Measurements from ENCODE around the gene TSACC. TPM values are rescaled to one million over a fixed set of nuclear protein-coding genes. Genes with fewer than 3 reads are reported as not detected.

Gene TSACC
- total RNA-seq, 2 donors from 2014 or later, result not detected

DNA sequence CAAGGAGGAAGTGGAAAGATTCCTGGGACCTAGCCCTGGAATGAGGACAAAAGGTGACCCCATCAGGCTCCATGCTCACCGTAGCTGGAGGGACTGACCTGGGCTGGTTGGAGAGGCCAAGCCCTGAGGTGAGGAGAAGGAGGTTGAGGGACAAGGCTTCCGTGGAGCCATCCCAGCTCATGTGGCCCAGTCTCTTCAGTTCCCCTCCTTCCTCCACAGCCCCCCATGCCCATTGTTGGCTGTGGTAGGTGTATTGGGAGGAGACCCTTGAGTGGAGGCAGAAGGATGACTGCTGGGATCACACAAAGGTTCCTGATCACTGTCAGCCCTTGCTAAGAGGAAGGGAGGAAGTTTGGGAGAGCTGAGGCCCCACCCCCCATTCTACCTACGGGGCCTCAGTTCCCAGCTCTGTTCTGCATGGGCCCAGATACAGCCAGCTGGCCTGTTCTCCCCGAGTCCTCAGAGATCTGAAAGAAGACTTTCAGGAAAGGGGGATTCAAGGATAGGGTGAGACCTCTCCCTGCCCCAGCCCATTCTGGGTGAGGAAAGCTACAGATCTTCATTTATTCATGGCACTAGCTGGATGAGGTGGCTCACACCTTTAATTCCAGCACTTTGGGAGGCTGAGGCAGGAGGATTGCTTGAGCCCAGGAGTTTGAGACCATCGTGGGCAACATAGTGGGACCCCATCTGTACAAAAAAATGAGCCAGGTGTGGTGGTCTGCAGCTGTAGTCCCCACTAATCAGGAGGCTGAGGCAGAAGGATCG, 48.0 kb downstream of the TSACC start:
- DNase-seq (ENCODE audit: low spot score) (no peak), ATAC-seq (ENCODE audit: insufficient number of reproducible peaks, low FRiP score, low read depth) (no peak)
- Histone ChIP-seq H3K9me3 (no peaks in the 10 kb centered on the region), H3K27me3 (replicated peaks; ENCODE audit: insufficient read depth) (no peaks in the 10 kb centered on the region), H3K4me1 (ENCODE audit: control insufficient read depth in 1 of 2, low read depth in 2 of 2) (no peaks in the 10 kb centered on the region), H3K4me3 (no peak overlapping the region), H3K27ac (no peak overlapping the region), H3K36me3 (no peaks in the 10 kb centered on the region)
- TF ChIP-seq, protein P1, sequence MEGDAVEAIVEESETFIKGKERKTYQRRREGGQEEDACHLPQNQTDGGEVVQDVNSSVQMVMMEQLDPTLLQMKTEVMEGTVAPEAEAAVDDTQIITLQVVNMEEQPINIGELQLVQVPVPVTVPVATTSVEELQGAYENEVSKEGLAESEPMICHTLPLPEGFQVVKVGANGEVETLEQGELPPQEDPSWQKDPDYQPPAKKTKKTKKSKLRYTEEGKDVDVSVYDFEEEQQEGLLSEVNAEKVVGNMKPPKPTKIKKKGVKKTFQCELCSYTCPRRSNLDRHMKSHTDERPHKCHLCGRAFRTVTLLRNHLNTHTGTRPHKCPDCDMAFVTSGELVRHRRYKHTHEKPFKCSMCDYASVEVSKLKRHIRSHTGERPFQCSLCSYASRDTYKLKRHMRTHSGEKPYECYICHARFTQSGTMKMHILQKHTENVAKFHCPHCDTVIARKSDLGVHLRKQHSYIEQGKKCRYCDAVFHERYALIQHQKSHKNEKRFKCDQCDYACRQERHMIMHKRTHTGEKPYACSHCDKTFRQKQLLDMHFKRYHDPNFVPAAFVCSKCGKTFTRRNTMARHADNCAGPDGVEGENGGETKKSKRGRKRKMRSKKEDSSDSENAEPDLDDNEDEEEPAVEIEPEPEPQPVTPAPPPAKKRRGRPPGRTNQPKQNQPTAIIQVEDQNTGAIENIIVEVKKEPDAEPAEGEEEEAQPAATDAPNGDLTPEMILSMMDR (IDR thresholded peaks at IDR 0.05), result no peak

DNA sequence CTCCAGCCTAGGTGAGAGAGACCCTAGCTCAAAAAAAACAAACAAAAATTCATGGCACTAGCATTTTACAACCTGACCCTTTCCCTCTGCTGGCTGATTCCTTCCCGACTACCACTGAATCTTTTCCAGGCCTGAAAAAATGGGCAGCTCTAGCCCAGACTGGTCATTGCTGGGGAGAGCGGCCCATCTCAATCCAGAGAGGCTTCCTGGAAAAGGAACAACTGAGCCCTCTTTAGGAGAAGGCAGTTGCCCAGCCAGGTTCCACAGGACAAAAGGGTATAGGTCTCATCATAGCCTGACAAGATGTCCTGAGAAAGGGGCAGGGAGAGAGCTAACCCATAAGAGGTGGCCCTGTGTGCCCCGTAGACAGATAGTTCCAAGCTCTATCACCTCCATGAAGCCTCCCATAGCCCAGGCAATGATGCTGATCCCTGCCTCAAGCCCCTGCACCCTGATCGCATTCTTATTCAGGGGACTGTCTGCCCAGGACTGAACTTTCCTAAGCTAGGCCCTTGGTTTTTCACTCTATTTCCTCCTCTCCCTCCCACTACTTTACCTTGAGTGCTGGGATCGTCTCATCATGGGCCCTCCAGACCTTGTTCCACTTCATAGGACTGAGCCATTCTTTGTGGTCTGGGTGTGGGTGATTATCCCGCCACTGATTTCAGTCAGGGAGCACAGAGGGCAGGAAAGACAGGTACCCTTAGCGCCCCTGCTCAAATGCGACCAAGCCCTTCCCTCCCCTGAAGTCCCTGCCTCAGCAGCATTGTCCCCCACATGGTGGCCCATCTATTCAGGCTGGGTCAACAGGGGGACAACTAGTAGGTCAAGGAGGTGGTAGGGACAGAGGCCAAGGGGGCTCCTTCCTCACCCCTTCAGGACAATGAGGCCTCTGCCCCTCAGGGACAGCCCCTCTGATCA, 48.9 kb downstream of the TSACC start:
- Histone ChIP-seq H3K9me3 (no peaks in the 10 kb centered on the region), H3K27me3 (replicated peaks; ENCODE audit: insufficient read depth) (no peaks in the 10 kb centered on the region), H3K36me3 (no peaks in the 10 kb centered on the region), H3K27ac (no peak overlapping the region), H3K4me3 (no peak overlapping the region), H3K4me1 (ENCODE audit: control insufficient read depth in 1 of 2, low read depth in 2 of 2) (no peaks in the 10 kb centered on the region)
- DNase-seq (ENCODE audit: low spot score), result no peak
- TF ChIP-seq, protein P1 (IDR thresholded peaks at IDR 0.05), result no peak
- no peak for ATAC-seq (ENCODE audit: insufficient number of reproducible peaks, low FRiP score, low read depth)

DNA sequence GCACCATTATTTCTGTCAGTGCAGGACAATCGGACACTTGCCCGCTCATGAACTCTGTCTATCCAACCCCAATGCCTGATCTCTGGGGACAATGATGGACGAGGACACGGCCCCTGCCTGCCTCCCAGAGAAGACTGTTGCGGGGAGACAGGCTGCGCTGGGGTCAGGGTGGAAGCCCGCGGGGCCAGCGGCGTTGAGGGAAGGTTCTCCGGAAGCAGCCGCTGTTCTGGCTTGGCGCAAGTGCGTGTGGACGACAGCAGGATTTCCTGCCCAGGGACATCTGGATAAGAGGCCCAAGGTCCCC, 49.5 kb downstream of the TSACC start:
- DNase-seq (ENCODE audit: low spot score) (no peak), ATAC-seq (ENCODE audit: insufficient number of reproducible peaks, low FRiP score, low read depth) (no peak)
- TF ChIP-seq, protein P1 (IDR thresholded peaks at IDR 0.05), result no peak
- Histone ChIP-seq H3K4me3 (no peak overlapping the region), H3K9me3 (no peaks in the 10 kb centered on the region), H3K4me1 (ENCODE audit: control insufficient read depth in 1 of 2, low read depth in 2 of 2) (no peaks in the 10 kb centered on the region), H3K27ac (no peak overlapping the region), H3K27me3 (replicated peaks; ENCODE audit: insufficient read depth) (no peaks in the 10 kb centered on the region), H3K36me3 (no peaks in the 10 kb centered on the region)

DNA sequence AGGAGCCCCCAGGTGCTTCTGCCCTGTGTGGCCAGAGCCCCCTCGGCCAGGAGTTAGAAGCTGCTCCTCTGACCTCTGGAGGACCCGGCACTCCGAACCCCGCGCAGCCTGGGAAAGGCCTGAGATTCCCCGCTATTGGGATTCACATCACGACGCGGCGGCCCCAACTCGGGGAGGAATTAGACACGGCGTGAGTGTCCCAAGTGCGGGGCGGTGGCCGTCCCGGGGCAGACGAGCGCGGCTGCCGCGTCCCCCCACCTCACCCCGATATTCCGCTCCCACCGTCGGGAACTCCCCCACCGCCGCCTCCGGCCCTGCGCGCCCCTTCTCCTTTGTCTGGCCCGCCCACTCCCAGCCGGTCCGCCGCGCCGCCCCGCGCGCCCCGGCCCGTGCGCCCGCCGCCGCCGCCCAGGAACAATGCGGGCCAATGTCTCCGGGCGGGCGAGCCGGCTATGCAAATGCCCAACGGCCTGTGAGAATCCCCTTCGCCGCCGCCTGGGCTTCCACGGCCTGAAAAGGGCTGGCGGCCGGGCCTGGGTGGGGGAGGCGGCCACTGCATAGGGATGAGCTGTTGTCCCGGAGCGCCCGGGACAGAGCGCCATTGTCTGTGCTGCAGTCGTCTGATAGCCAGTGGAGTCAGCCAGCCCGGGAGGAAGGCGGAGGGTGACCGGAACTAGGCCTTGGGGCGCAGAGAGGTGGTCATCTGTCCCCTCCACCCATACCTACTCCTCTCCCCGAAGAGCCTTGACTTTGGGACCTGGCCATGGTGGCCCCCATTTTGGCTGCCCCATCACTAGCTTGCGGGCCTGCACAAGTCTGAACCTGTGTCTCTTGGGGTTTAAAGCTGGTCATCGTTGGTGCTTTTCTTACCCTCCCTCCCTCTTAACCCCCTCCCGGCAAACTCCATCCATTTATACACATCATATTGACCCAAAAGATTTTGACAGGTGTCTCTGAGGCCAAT, 50.1 kb downstream of the TSACC start:
- DNase-seq (ENCODE audit: low spot score) (no peak), ATAC-seq (ENCODE audit: insufficient number of reproducible peaks, low FRiP score, low read depth) (no peak)
- no peaks in the 10 kb centered on the region for H3K27me3 ChIP-seq (replicated peaks; ENCODE audit: insufficient read depth)
- H3K27ac ChIP-seq, result no peak overlapping the region
- no peaks in the 10 kb centered on the region for H3K4me1 ChIP-seq (ENCODE audit: control insufficient read depth in 1 of 2, low read depth in 2 of 2)
- H3K36me3 ChIP-seq, result no peaks in the 10 kb centered on the region
- H3K4me3 ChIP-seq, result no peak overlapping the region
- no peaks in the 10 kb centered on the region for H3K9me3 ChIP-seq
- TF ChIP-seq, protein P1 (IDR thresholded peaks at IDR 0.05), result no peak

Measured in thoracic aorta (tissue), 2 donors.